HL-60 (cell line): ENCODE measurements around the gene TMEM198.
A peak's percentile ranks its signal among the peaks of the same experiment; 100 is the strongest.

Source experiments
- DNase-seq, 2 experiments: peaks; one replicate each; pipeline ENCODE4 v3.0.0-alpha.2; 2010 to 2020; ENCODE audit warnings: low read depth in 1 of 2, low spot score in 1 of 2
- H3K27ac ChIP-seq: fragments of 250-450 bp; sonication (Bioruptor Pico); replicated peaks from 2 replicates; pipeline ENCODE4 v1.5.1; 2020; ENCODE audit warnings: mild to moderate bottlenecking, moderate library complexity
- H3K27me3 ChIP-seq: fragments of 250-450 bp; sonication (Bioruptor Pico); 2 replicates; pipeline ENCODE4 v1.5.1; 2021; ENCODE audit warnings: mild to moderate bottlenecking, moderate library complexity; ENCODE audit not compliant: insufficient read depth, poor library complexity, severe bottlenecking
- H3K4me3 ChIP-seq: replicated peaks from 2 replicates; pipeline ENCODE4 v1.5.1; 2011; ENCODE audit warnings: mild to moderate bottlenecking, control low read depth, low read length; ENCODE audit not compliant: insufficient read depth
- GABPA ChIP-seq: IDR thresholded peaks from 2 replicates; pipeline ENCODE4 v1.6.1; 2012; ENCODE audit warnings: low read depth
- POLR2AphosphoS5 ChIP-seq: IDR thresholded peaks from 2 replicates; pipeline ENCODE4 v1.6.1; 2012; ENCODE audit warnings: low read depth
- SPI1 ChIP-seq: IDR thresholded peaks from 2 replicates; pipeline ENCODE4 v1.6.1; 2012; ENCODE audit warnings: low read depth, mild to moderate bottlenecking, borderline replicate concordance
- TF ChIP-seq, protein P1 (sequence below): IDR thresholded peaks from one replicate; pipeline ENCODE4 v1.5.1; 2011; ENCODE audit warnings: low read length, control low read depth, inconsistent platforms; ENCODE audit not compliant: insufficient read depth
- TF ChIP-seq, protein P2 (sequence below): IDR thresholded peaks from 2 replicates; pipeline ENCODE4 v1.6.1; 2012; ENCODE audit warnings: low read depth; ENCODE audit not compliant: insufficient replicate concordance

TMEM198 gene

GRCh38 chr2:219527472-219527871 lies 16.4 kb upstream of the TMEM198 start:
- TF ChIP-seq SPI1 (no peak), POLR2AphosphoS5 (no peak), GABPA (no peak)
- TF ChIP-seq, protein P1, sequence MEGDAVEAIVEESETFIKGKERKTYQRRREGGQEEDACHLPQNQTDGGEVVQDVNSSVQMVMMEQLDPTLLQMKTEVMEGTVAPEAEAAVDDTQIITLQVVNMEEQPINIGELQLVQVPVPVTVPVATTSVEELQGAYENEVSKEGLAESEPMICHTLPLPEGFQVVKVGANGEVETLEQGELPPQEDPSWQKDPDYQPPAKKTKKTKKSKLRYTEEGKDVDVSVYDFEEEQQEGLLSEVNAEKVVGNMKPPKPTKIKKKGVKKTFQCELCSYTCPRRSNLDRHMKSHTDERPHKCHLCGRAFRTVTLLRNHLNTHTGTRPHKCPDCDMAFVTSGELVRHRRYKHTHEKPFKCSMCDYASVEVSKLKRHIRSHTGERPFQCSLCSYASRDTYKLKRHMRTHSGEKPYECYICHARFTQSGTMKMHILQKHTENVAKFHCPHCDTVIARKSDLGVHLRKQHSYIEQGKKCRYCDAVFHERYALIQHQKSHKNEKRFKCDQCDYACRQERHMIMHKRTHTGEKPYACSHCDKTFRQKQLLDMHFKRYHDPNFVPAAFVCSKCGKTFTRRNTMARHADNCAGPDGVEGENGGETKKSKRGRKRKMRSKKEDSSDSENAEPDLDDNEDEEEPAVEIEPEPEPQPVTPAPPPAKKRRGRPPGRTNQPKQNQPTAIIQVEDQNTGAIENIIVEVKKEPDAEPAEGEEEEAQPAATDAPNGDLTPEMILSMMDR, result no peak
- TF ChIP-seq, protein P2, sequence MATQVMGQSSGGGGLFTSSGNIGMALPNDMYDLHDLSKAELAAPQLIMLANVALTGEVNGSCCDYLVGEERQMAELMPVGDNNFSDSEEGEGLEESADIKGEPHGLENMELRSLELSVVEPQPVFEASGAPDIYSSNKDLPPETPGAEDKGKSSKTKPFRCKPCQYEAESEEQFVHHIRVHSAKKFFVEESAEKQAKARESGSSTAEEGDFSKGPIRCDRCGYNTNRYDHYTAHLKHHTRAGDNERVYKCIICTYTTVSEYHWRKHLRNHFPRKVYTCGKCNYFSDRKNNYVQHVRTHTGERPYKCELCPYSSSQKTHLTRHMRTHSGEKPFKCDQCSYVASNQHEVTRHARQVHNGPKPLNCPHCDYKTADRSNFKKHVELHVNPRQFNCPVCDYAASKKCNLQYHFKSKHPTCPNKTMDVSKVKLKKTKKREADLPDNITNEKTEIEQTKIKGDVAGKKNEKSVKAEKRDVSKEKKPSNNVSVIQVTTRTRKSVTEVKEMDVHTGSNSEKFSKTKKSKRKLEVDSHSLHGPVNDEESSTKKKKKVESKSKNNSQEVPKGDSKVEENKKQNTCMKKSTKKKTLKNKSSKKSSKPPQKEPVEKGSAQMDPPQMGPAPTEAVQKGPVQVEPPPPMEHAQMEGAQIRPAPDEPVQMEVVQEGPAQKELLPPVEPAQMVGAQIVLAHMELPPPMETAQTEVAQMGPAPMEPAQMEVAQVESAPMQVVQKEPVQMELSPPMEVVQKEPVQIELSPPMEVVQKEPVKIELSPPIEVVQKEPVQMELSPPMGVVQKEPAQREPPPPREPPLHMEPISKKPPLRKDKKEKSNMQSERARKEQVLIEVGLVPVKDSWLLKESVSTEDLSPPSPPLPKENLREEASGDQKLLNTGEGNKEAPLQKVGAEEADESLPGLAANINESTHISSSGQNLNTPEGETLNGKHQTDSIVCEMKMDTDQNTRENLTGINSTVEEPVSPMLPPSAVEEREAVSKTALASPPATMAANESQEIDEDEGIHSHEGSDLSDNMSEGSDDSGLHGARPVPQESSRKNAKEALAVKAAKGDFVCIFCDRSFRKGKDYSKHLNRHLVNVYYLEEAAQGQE, result no peak
- peaks cover 74% of the 10 kb centered on the region for H3K27me3 ChIP-seq

DNA sequence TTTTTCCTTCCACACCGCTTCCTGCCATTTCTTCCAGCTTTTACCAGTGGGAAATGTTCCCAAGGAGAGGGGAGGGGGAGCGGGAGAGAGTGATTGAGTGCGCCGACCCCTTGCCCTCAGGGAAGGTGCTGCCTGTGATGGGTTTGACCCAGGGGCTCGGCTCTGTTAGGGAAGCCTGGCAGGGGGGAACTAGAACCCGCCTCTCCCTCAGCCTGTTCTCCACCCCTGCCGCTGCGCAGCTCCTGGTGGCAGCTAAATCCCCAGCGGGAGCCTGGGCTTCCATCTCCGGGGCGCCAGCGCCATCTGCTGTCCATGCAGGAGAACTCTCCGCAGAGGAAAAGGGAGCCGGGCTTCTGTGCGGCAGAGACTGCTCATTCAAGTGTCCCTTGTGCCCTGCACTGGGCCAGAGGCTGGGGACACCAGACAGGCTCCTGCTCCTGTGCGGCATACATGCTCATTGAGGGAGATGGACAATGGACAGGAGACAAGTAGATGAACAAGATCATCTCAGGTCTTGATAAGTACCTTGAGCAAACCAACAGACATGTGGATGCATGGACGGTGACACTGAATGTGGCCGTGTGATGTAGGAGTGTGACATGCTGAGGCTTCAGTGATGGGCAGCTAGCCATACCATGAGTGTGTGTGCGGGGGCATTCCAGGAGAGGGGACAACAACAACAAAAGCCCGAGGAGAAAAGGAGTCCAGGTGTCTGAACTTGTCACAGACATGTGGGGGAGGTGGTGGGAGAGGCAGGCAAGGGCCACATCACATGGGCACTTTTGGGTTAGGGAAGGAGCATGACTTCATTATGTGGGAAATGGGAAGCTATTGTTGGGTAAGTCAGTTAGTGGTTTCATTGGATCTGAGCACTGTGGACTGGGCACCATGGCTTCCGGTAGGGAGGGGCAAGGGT lies 13.5 kb upstream of the TMEM198 start:
- Histone ChIP-seq H3K27ac (no peak overlapping the region), H3K27me3 (peaks cover 47% of the 10 kb centered on the region), H3K4me3 (no peak overlapping the region)
- peak; percentile 58 to 85 for DNase-seq
- TF ChIP-seq GABPA, result no peak
- TF ChIP-seq, protein P1, result peak; percentile 75

More at GRCh38 chr2:219527472-219527871, 16.4 kb upstream of the TMEM198 start:
- Histone ChIP-seq H3K4me3 (no peak overlapping the region), H3K27ac (no peak overlapping the region)
- DNase-seq, result no peak

- DNase-seq, result no peak
- Histone ChIP-seq H3K4me3 (no peak overlapping the region), H3K27ac (no peak overlapping the region), H3K27me3 (peaks cover 44% of the 10 kb centered on the region)
- TF ChIP-seq, protein P1, result no peak
- TF ChIP-seq, protein P2, result no peak
- no peak for TF ChIP-seq SPI1
- TF ChIP-seq GABPA, result no peak
- TF ChIP-seq POLR2AphosphoS5, result no peak
These were observed 12.0 kb upstream of the TMEM198 start for GRCh38 chr2:219531639-219532377.
